ENCODE results near the gene C3orf20.
A peak's percentile ranks its signal among the peaks of the same experiment; 100 is the strongest.

The C3orf20 gene

GRCh38 chr3:14664170-14664569 lies 10.8 kb upstream of the C3orf20 start:
- ATAC-seq (no peak), DNase-seq (no peak)
- no peaks in the 10 kb centered on the region for H3K9me3 Mint-ChIP-seq
- H3K27ac Mint-ChIP-seq, result peak overlapping the region; percentile 46
- peaks cover 10% of the 10 kb centered on the region for H3K4me1 Mint-ChIP-seq
- no peak overlapping the region for H3K4me3 Mint-ChIP-seq
- peaks cover 64% of the 10 kb centered on the region for H3K36me3 Mint-ChIP-seq (ENCODE audit: low read depth)
- no peaks in the 10 kb centered on the region for H3K27me3 Mint-ChIP-seq

- Mint-ChIP-seq H3K27ac (no peak overlapping the region), H3K4me3 (no peak overlapping the region), H3K9me3 (no peaks in the 10 kb centered on the region), H3K4me1 (no peaks in the 10 kb centered on the region), H3K36me3 (ENCODE audit: low read depth) (peaks cover 45% of the 10 kb centered on the region), H3K27me3 (no peaks in the 10 kb centered on the region)
- no peak for ATAC-seq
- DNase-seq, result no peak
Measured at GRCh38 chr3:14672588-14672987, 2.4 kb upstream of the C3orf20 start.

GRCh38 chr3:14676881-14677280 lies 1.9 kb downstream of the C3orf20 start:
- Mint-ChIP-seq H3K9me3 (peaks cover 5% of the 10 kb centered on the region), H3K4me1 (no peaks in the 10 kb centered on the region), H3K27me3 (no peaks in the 10 kb centered on the region), H3K4me3 (no peak overlapping the region), H3K36me3 (ENCODE audit: low read depth) (peaks cover 17% of the 10 kb centered on the region), H3K27ac (no peak overlapping the region)
- ATAC-seq (no peak), DNase-seq (no peak)

GRCh38 chr3:14678015-14678503 lies 3.1 kb downstream of the C3orf20 start:
- Mint-ChIP-seq H3K4me3 (no peak overlapping the region), H3K4me1 (no peaks in the 10 kb centered on the region), H3K27ac (no peak overlapping the region), H3K36me3 (ENCODE audit: low read depth) (peaks cover 9% of the 10 kb centered on the region), H3K27me3 (no peaks in the 10 kb centered on the region), H3K9me3 (peaks cover 5% of the 10 kb centered on the region)
- ATAC-seq, result no peak
- DNase-seq, result no peak

GRCh38 chr3:14680115-14680514 lies 5.2 kb downstream of the C3orf20 start:
- H3K36me3 Mint-ChIP-seq (ENCODE audit: low read depth), result peaks cover 7% of the 10 kb centered on the region
- H3K27me3 Mint-ChIP-seq, result no peaks in the 10 kb centered on the region
- ATAC-seq, result no peak

GRCh38 chr3:14680716-14681115 lies 5.8 kb downstream of the C3orf20 start:
- ATAC-seq, result no peak
- peaks cover 5% of the 10 kb centered on the region for H3K9me3 Mint-ChIP-seq
- no peak overlapping the region for H3K27ac Mint-ChIP-seq
- H3K27me3 Mint-ChIP-seq, result no peaks in the 10 kb centered on the region
- H3K4me1 Mint-ChIP-seq, result peaks cover 4% of the 10 kb centered on the region
- no peak overlapping the region for H3K4me3 Mint-ChIP-seq
- peaks cover 7% of the 10 kb centered on the region for H3K36me3 Mint-ChIP-seq (ENCODE audit: low read depth)
- no peak for DNase-seq

More at GRCh38 chr3:14680115-14680514, 5.2 kb downstream of the C3orf20 start:
- Mint-ChIP-seq H3K4me1 (no peaks in the 10 kb centered on the region), H3K27ac (no peak overlapping the region), H3K4me3 (no peak overlapping the region), H3K9me3 (peaks cover 5% of the 10 kb centered on the region)
- no peak for DNase-seq

- Mint-ChIP-seq H3K4me3 (no peak overlapping the region), H3K36me3 (ENCODE audit: low read depth) (peaks cover 5% of the 10 kb centered on the region), H3K9me3 (peaks cover 5% of the 10 kb centered on the region), H3K27me3 (no peaks in the 10 kb centered on the region), H3K27ac (no peak overlapping the region), H3K4me1 (peaks cover 13% of the 10 kb centered on the region)
- DNase-seq, result no peak
- no peak for ATAC-seq
Measured at GRCh38 chr3:14684447-14684846, 9.5 kb downstream of the C3orf20 start.

GRCh38 chr3:14685179-14685578 lies 10.2 kb downstream of the C3orf20 start:
- no peaks in the 10 kb centered on the region for H3K27me3 Mint-ChIP-seq
- DNase-seq, result no peak
- peaks cover 2% of the 10 kb centered on the region for H3K36me3 Mint-ChIP-seq (ENCODE audit: low read depth)
- no peak for ATAC-seq
- no peak overlapping the region for H3K27ac Mint-ChIP-seq
- peaks cover 3% of the 10 kb centered on the region for H3K9me3 Mint-ChIP-seq
- peaks cover 15% of the 10 kb centered on the region for H3K4me1 Mint-ChIP-seq
- H3K4me3 Mint-ChIP-seq, result no peak overlapping the region

- no peaks in the 10 kb centered on the region for H3K36me3 Mint-ChIP-seq (ENCODE audit: low read depth)
- no peak overlapping the region for H3K4me3 Mint-ChIP-seq
Measured at GRCh38 chr3:14687360-14687759, 12.4 kb downstream of the C3orf20 start.

GRCh38 chr3:14688525-14688924 lies 13.6 kb downstream of the C3orf20 start:
- Mint-ChIP-seq H3K4me1 (peaks cover 15% of the 10 kb centered on the region), H3K27ac (no peak overlapping the region), H3K36me3 (ENCODE audit: low read depth) (no peaks in the 10 kb centered on the region), H3K9me3 (no peaks in the 10 kb centered on the region), H3K4me3 (no peak overlapping the region), H3K27me3 (no peaks in the 10 kb centered on the region)
- ATAC-seq, result no peak
- no peak for DNase-seq

More at GRCh38 chr3:14687360-14687759, 12.4 kb downstream of the C3orf20 start:
- Mint-ChIP-seq H3K27ac (no peak overlapping the region), H3K9me3 (no peaks in the 10 kb centered on the region), H3K27me3 (no peaks in the 10 kb centered on the region), H3K4me1 (peaks cover 15% of the 10 kb centered on the region)
- DNase-seq (no peak), ATAC-seq (no peak)

GRCh38 chr3:14689247-14689980 lies 14.5 kb downstream of the C3orf20 start:
- H3K36me3 Mint-ChIP-seq (ENCODE audit: low read depth), result peaks cover 2% of the 10 kb centered on the region
- no peak overlapping the region for H3K27ac Mint-ChIP-seq
- peak; percentile 46 for ATAC-seq
- H3K4me3 Mint-ChIP-seq, result no peak overlapping the region
- H3K27me3 Mint-ChIP-seq, result no peaks in the 10 kb centered on the region
- DNase-seq, result no peak
- no peaks in the 10 kb centered on the region for H3K9me3 Mint-ChIP-seq
- H3K4me1 Mint-ChIP-seq, result peaks cover 15% of the 10 kb centered on the region

- Mint-ChIP-seq H3K9me3 (no peaks in the 10 kb centered on the region), H3K36me3 (ENCODE audit: low read depth) (peaks cover 2% of the 10 kb centered on the region), H3K27me3 (no peaks in the 10 kb centered on the region), H3K4me3 (no peak overlapping the region), H3K27ac (no peak overlapping the region), H3K4me1 (peaks cover 11% of the 10 kb centered on the region)
- DNase-seq (no peak), ATAC-seq (no peak)
Measured at GRCh38 chr3:14691239-14691638, 16.3 kb downstream of the C3orf20 start.

GRCh38 chr3:14691719-14692118 lies 16.8 kb downstream of the C3orf20 start:
- no peaks in the 10 kb centered on the region for H3K27me3 Mint-ChIP-seq
- DNase-seq, result no peak

GRCh38 chr3:14698601-14699244 lies 23.8 kb downstream of the C3orf20 start:
- H3K27ac Mint-ChIP-seq, result no peak overlapping the region
- DNase-seq, result no peak
- H3K4me1 Mint-ChIP-seq, result no peaks in the 10 kb centered on the region
- H3K9me3 Mint-ChIP-seq, result no peaks in the 10 kb centered on the region
- H3K4me3 Mint-ChIP-seq, result no peak overlapping the region
- no peaks in the 10 kb centered on the region for H3K27me3 Mint-ChIP-seq
- peaks cover 8% of the 10 kb centered on the region for H3K36me3 Mint-ChIP-seq (ENCODE audit: low read depth)
- no peak for ATAC-seq

More at GRCh38 chr3:14691719-14692118, 16.8 kb downstream of the C3orf20 start:
- ATAC-seq, result no peak
- Mint-ChIP-seq H3K4me3 (no peak overlapping the region), H3K4me1 (peaks cover 11% of the 10 kb centered on the region), H3K27ac (no peak overlapping the region), H3K9me3 (no peaks in the 10 kb centered on the region), H3K36me3 (ENCODE audit: low read depth) (peaks cover 2% of the 10 kb centered on the region)

- DNase-seq (no peak), ATAC-seq (no peak)
- Mint-ChIP-seq H3K27me3 (no peaks in the 10 kb centered on the region), H3K4me1 (no peaks in the 10 kb centered on the region), H3K9me3 (no peaks in the 10 kb centered on the region), H3K4me3 (no peak overlapping the region), H3K27ac (no peak overlapping the region), H3K36me3 (ENCODE audit: low read depth) (peaks cover 5% of the 10 kb centered on the region)
Measured at GRCh38 chr3:14699643-14700042, 24.7 kb downstream of the C3orf20 start.
